Measurements from ENCODE around the gene HYCC1. TPM values are rescaled to one million over a fixed set of nuclear protein-coding genes. Genes with fewer than 3 reads are reported as not detected.
A peak's percentile ranks its signal among the peaks of the same experiment; 100 is the strongest.
"Not testable (repeated sequence)": the region's sequence is repeated elsewhere in the genome, so short reads cannot be mapped to it uniquely, and the experiment has no call there.

HYCC1 gene
- total RNA-seq, 1 donor from 2014 or later = 39.9 TPM

- ChIA-PET CTCF (interaction anchor here (0.6 to 4.5 kb wide), 39 partner anchors 11 to 530 kb away, joined by 3 to 46 read pairs (median 4); partner anchors contain the start of genes IL6 and TOMM7), POLR2A (interaction anchor here (0.7 to 1.2 kb wide), 3 partner anchors 12 to 495 kb away, joined by 3 read pairs; partner anchors contain the start of gene IL6)
- TF ChIP-seq, protein P1, sequence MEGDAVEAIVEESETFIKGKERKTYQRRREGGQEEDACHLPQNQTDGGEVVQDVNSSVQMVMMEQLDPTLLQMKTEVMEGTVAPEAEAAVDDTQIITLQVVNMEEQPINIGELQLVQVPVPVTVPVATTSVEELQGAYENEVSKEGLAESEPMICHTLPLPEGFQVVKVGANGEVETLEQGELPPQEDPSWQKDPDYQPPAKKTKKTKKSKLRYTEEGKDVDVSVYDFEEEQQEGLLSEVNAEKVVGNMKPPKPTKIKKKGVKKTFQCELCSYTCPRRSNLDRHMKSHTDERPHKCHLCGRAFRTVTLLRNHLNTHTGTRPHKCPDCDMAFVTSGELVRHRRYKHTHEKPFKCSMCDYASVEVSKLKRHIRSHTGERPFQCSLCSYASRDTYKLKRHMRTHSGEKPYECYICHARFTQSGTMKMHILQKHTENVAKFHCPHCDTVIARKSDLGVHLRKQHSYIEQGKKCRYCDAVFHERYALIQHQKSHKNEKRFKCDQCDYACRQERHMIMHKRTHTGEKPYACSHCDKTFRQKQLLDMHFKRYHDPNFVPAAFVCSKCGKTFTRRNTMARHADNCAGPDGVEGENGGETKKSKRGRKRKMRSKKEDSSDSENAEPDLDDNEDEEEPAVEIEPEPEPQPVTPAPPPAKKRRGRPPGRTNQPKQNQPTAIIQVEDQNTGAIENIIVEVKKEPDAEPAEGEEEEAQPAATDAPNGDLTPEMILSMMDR (IDR thresholded peaks at IDR 0.05) = peak; percentile 80
- intact Hi-C loops (cut with micrococcal nuclease) = loop anchor here (1.0 to 5.0 kb wide), 11 partner anchors 41 to 945 kb away; partner anchors contain the start of genes HYCC1, IL6 and TOMM7
- Mint-ChIP-seq H3K9me3 (no peaks in the 10 kb centered on the region), H3K27ac (no peak overlapping the region), H3K4me3 (no peak overlapping the region), H3K4me1 (no peaks in the 10 kb centered on the region), H3K36me3 (ENCODE audit: low read depth) (no peaks in the 10 kb centered on the region), H3K27me3 (no peaks in the 10 kb centered on the region)
- peak; percentile 99 for ATAC-seq (ENCODE audit: low read depth)
- DNase-seq = no peak
These were observed 41.8 kb upstream of the HYCC1 start for GRCh38 chr7:23055582-23056178.

DNA sequence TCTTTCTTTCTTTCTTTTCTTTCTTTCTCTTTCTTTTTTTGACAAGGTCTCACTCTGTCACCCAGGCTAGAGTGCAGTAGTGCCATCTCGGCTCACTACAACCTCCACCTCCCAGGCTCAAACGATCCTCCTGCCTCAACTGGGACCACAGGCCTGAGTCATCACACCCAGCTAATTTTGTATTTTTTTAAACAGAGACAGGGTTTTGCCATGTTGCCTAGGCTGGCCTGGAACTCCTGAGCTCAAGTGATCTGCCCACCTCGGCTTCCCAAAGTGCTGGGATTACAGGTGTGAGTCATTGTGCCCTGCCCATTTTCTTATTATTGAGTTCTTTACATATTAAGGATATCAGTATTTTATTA is 37.2 kb upstream of the HYCC1 start:
- H3K4me3 Mint-ChIP-seq; ATAC-seq (ENCODE audit: low read depth); H3K27ac Mint-ChIP-seq; H3K4me1 Mint-ChIP-seq; intact Hi-C loops (cut with micrococcal nuclease); H3K9me3 Mint-ChIP-seq; POLR2A ChIA-PET; DNase-seq; H3K36me3 Mint-ChIP-seq (ENCODE audit: low read depth); H3K27me3 Mint-ChIP-seq; CTCF ChIA-PET: not testable (repeated sequence)

DNA sequence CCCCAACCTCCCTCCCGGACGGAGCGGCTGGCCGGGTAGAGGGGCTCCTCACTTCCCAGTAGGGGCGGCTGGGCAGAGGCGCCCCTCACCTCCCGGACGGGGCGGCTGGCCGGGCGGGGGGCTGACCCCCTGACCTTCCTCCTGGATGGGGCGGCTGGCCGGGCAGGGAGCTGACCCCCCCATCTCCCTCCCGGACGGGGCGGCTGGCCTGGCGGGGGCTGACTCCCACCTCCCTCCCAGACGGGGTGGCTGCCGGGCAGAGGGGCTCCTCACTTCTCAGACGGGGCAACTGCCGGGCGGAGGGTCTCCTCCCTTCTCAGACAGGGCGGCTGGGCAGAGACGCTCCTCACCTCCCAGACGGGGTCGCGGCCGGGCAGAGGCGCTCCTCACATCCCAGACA is 32.4 kb upstream of the HYCC1 start:
- POLR2A ChIA-PET; H3K4me1 Mint-ChIP-seq; intact Hi-C loops (cut with micrococcal nuclease); H3K27ac Mint-ChIP-seq; H3K36me3 Mint-ChIP-seq (ENCODE audit: low read depth); ATAC-seq (ENCODE audit: low read depth); H3K4me3 Mint-ChIP-seq; DNase-seq; CTCF ChIA-PET; H3K9me3 Mint-ChIP-seq; H3K27me3 Mint-ChIP-seq: not testable (repeated sequence)

DNA sequence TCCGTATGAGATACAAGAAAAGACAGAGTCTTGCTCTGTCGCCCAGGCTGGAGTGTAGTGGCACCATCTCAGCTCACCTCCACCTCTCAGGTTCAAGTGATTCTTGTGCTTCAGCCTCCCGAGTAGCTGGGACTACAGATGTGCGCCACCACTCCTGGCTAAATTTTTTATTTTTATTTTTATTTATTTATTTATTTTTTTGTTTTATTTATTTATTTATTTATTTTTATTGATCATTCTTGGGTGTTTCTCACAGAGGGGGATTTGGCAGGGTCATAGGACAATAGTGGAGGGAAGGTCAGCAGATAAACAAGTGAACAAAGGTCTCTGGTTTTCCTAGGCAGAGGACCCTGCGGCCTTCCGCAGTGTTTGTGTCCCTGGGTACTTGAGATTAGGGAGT is 31.2 kb upstream of the HYCC1 start:
- CTCF ChIA-PET = interaction anchor here (1.1 kb wide), 1 partner anchor 10 kb away, joined by 3 read pairs; no protein-coding TSS in a partner anchor
- POLR2A ChIA-PET = not testable (repeated sequence)

GRCh38 chr7:23044581-23044980 is 30.7 kb upstream of the HYCC1 start:
- Mint-ChIP-seq H3K27ac (no peak overlapping the region), H3K36me3 (ENCODE audit: low read depth) (no peaks in the 10 kb centered on the region), H3K27me3 (no peaks in the 10 kb centered on the region), H3K4me3 (no peak overlapping the region), H3K4me1 (no peaks in the 10 kb centered on the region), H3K9me3 (no peaks in the 10 kb centered on the region)
- intact Hi-C loops (cut with micrococcal nuclease) = no loop called here
- POLR2A ChIA-PET = no interaction called here
- CTCF ChIA-PET = interaction anchor here (1.1 kb wide), 1 partner anchor 11 kb away, joined by 3 read pairs; no protein-coding TSS in a partner anchor
- ATAC-seq (ENCODE audit: low read depth) (no peak), DNase-seq (no peak)
- TF ChIP-seq, protein P1 (IDR thresholded peaks at IDR 0.05) = no peak

More for the DNA sequence above, 31.2 kb upstream of the HYCC1 start:
- H3K9me3 Mint-ChIP-seq; ATAC-seq (ENCODE audit: low read depth); H3K27me3 Mint-ChIP-seq; DNase-seq; H3K4me3 Mint-ChIP-seq; H3K27ac Mint-ChIP-seq; H3K36me3 Mint-ChIP-seq (ENCODE audit: low read depth); H3K4me1 Mint-ChIP-seq; intact Hi-C loops (cut with micrococcal nuclease): not testable (repeated sequence)

DNA sequence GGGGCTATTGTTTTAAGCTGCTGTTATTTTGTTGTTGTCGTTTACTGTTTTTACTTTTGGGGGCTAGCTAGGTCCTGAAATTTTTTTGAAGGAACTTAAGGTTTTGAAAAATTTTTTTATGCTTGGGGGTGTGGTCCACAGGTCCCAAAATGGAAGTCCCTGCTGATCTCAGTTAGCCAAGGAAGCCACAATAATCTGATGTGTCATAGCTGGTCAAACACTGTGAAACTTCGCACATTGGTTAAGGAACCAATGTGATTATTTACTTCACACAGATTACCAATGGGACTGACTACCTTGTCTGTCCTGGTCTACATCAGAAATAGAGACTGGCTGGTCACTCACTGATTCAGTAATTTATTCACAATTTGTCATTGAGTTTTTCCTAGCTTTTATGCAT is 29.5 kb upstream of the HYCC1 start:
- ChIA-PET CTCF (interaction anchor here (0.9 kb wide), 1 partner anchor 10 kb away, joined by 3 read pairs; no protein-coding TSS in a partner anchor), POLR2A (interaction anchor here (1.0 kb wide), 1 partner anchor 13 kb away, joined by 3 read pairs; no protein-coding TSS in a partner anchor)
- TF ChIP-seq, protein P1 (IDR thresholded peaks at IDR 0.05) = no peak
- DNase-seq (no peak), ATAC-seq (ENCODE audit: low read depth) (no peak)
- Mint-ChIP-seq H3K4me1 (no peaks in the 10 kb centered on the region), H3K9me3 (no peaks in the 10 kb centered on the region), H3K27me3 (no peaks in the 10 kb centered on the region), H3K4me3 (no peak overlapping the region), H3K27ac (no peak overlapping the region), H3K36me3 (ENCODE audit: low read depth) (no peaks in the 10 kb centered on the region)
- intact Hi-C loops (cut with micrococcal nuclease) = no loop called here

DNA sequence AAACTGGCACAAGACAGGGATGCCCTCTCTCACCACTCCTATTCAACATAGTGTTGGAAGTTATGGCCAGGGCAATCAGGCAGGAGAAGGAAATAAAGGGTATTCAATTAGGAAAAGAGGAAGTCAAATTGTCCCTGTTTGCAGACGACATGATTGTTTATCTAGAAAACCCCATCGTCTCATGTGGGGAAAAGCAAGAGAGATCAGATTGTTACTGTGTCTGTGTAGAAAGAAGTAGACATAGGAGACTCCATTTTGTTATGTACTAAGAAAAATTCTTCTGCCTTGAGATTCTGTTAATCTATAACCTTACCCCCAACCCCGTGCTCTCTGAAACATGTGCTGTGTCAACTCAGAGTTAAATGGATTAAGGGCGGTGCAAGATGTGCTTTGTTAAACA is 25.7 kb upstream of the HYCC1 start:
- H3K9me3 Mint-ChIP-seq; H3K36me3 Mint-ChIP-seq (ENCODE audit: low read depth); ATAC-seq (ENCODE audit: low read depth); H3K27me3 Mint-ChIP-seq; CTCF ChIA-PET; H3K4me1 Mint-ChIP-seq; H3K27ac Mint-ChIP-seq; intact Hi-C loops (cut with micrococcal nuclease); POLR2A ChIA-PET; DNase-seq; H3K4me3 Mint-ChIP-seq: not testable (repeated sequence)

DNA sequence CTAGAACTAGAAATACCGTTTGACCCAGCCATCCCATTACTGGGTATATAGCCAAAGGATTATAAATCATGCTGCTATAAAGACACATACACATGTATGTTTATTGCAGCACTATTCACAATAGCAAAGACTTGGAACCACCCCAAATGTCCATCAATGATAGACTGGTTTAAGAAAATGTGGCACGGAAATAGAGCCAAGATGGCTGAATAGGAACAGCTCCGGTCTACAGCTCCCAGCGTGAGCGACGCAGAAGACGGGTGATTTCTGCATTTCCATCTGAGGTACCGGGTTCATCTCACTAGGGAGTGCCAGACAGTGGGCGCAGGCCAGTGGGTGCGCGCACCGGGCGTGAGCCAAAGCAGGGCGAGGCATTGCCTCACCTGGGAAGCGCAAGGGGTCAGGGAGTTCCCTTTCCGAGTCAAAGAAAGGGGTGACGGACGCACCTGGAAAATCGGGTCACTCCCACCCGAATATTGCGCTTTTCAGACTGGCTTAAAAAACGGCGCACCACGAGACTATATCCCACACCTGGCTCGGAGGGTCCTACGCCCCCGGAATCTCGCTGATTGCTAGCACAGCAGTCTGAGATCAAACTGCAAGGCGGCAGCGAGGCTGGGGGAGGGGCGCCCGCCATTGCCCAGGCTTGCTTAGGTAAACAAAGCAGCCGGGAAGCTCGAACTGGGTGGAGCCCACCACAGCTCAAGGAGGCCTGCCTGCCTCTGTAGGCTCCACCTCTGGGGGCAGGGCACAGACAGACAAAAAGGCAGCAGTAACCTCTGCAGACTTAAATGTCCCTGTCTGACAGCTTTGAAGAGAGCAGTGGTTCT is 21.8 kb upstream of the HYCC1 start:
- not testable (repeated sequence) for ATAC-seq (ENCODE audit: low read depth); H3K36me3 Mint-ChIP-seq (ENCODE audit: low read depth)

More for the DNA sequence above, 21.8 kb upstream of the HYCC1 start:
- POLR2A ChIA-PET; DNase-seq; H3K9me3 Mint-ChIP-seq; intact Hi-C loops (cut with micrococcal nuclease); H3K4me1 Mint-ChIP-seq; CTCF ChIA-PET; H3K4me3 Mint-ChIP-seq; H3K27ac Mint-ChIP-seq; H3K27me3 Mint-ChIP-seq: not testable (repeated sequence)
